H1 (cell line): ENCODE results near the gene DCANP1. TPM values are rescaled to one million over a fixed set of nuclear protein-coding genes. Genes with fewer than 3 reads are reported as not detected.

Source experiments
- CTCF ChIA-PET: fragments of 300-600 bp; sonication (Branson Sonifier 250); formaldehyde crosslinking; loops from one replicate; lab custom pipeline; 2021; ENCODE audit not compliant: partially characterized antibody; lab: Charles Lee
- POLR2A ChIA-PET: fragments of 300-600 bp; sonication (Branson Sonifier 250); formaldehyde crosslinking; loops from one replicate; lab custom pipeline; 2021; ENCODE audit warnings: inconsistent platforms; ENCODE audit not compliant: partially characterized antibody; lab: Charles Lee
- DNase-seq, 2 experiments: peaks; one replicate each; pipeline versions ENCODE4 v3.0.0 to v3.0.0-alpha.2; 2010 to 2022; ENCODE audit warnings: low spot score in 2 of 2, low read depth in 1 of 2, mixed read lengths in 1 of 2
- FAIRE-seq: peaks from 2 replicates; lab custom pipeline; 2011; peaks lifted over from hg19 to GRCh38; lab: Jason Lieb, UNC
- H2AFZ ChIP-seq: 2 replicates; pipeline ENCODE4 v1.8.1; 2012; ENCODE audit warnings: low read length, inconsistent platforms
- H2AK5ac ChIP-seq: 2 replicates; pipeline ENCODE4 v1.6.1; 2013; ENCODE audit warnings: low read depth, low read length
- H2BK120ac ChIP-seq: replicated peaks from 2 replicates; pipeline ENCODE3; 2013; ENCODE audit warnings: low read depth, low read length, inconsistent platforms
- H2BK12ac ChIP-seq: 2 replicates; pipeline ENCODE4 v1.6.1; 2013; ENCODE audit warnings: low read depth, low read length
- H2BK15ac ChIP-seq: 2 replicates; pipeline ENCODE4 v1.6.1; 2013; ENCODE audit warnings: low read length
- H2BK20ac ChIP-seq: 2 replicates; pipeline ENCODE4 v1.6.1; 2013; ENCODE audit warnings: low read length
- H2BK5ac ChIP-seq: 2 replicates; pipeline ENCODE4 v1.6.1; 2013; ENCODE audit warnings: low read depth, low read length
- H3K14ac ChIP-seq: 2 replicates; pipeline ENCODE4 v1.6.1; 2013; ENCODE audit warnings: inconsistent platforms; ENCODE audit not compliant: insufficient read length
- H3K18ac ChIP-seq: 2 replicates; pipeline ENCODE4 v1.6.1; 2013; ENCODE audit warnings: low read length; ENCODE audit errors: extremely low read depth
- H3K23ac ChIP-seq: 2 replicates; pipeline ENCODE4 v1.6.1; 2013; ENCODE audit warnings: inconsistent platforms; ENCODE audit not compliant: insufficient read length
- H3K23me2 ChIP-seq: 2 replicates; pipeline ENCODE4 v1.6.1; 2013; ENCODE audit warnings: low read depth, low read length
- H3K27ac ChIP-seq: 2 replicates; pipeline ENCODE4 v1.6.1; 2011; ENCODE audit warnings: low read depth, low read length, inconsistent platforms
- H3K27me3 ChIP-seq, 4 experiments: replicated peaks in 1 of 4; 1 replicate in 1 of 4; 2 replicates in 3 of 4; pipeline versions ENCODE4 v1.6.1 to v1.8.1; 2011 to 2013; ENCODE audit warnings: low read length in 3 of 4, mild to moderate bottlenecking in 3 of 4, inconsistent platforms in 2 of 4, mixed read lengths in 2 of 4, moderate library complexity in 1 of 4; ENCODE audit not compliant: control insufficient read depth in 3 of 4, insufficient read depth in 3 of 4; ENCODE audit errors: extremely low read depth in 1 of 4
- H3K36me3 ChIP-seq, 4 experiments: 2 replicates each; pipeline versions ENCODE4 v1.6.1 to v1.8.1; 2011 to 2013; ENCODE audit warnings: mild to moderate bottlenecking in 4 of 4, low read length in 3 of 4, moderate library complexity in 2 of 4, control low read depth in 1 of 4, inconsistent platforms in 1 of 4; ENCODE audit not compliant: insufficient read depth in 4 of 4, control insufficient read depth in 2 of 4
- H3K4ac ChIP-seq: replicated peaks from 2 replicates; pipeline ENCODE3; 2013; ENCODE audit warnings: low read length, low read depth, mixed read lengths, inconsistent platforms; ENCODE audit not compliant: insufficient read length
- H3K4me1 ChIP-seq, 4 experiments: replicated peaks in 1 of 4; 1 replicate in 1 of 4; 2 replicates in 3 of 4; pipeline versions ENCODE4 v1.6.1 to v1.8.1; 2011 to 2013; ENCODE audit warnings: low read length in 3 of 4, inconsistent platforms in 2 of 4, mixed read lengths in 1 of 4; ENCODE audit not compliant: insufficient read depth in 4 of 4, control insufficient read depth in 3 of 4
- H3K4me2 ChIP-seq, 2 experiments: 2 replicates each; pipeline versions ENCODE4 v1.6.1 to v1.8.1; 2011 to 2013; ENCODE audit warnings: low read depth in 2 of 2, low read length in 2 of 2, control low read depth in 1 of 2, inconsistent platforms in 1 of 2, mild to moderate bottlenecking in 1 of 2; ENCODE audit not compliant: insufficient read depth in 1 of 2
- H3K4me3 ChIP-seq, 4 experiments: fragments of 200-600, 300-600 bp in 1 of 4; sonication (generic), shearing (Covaris generic), sonication (Bioruptor Twin) in 1 of 4; 2 replicates each; pipeline versions ENCODE4 v1.5.1 to v1.8.1; 2011 to 2016; ENCODE audit warnings: low read length in 4 of 4, low read depth in 3 of 4, control low read depth in 2 of 4, inconsistent platforms in 2 of 4, mild to moderate bottlenecking in 2 of 4, mixed read lengths in 1 of 4, moderate library complexity in 1 of 4; ENCODE audit not compliant: insufficient read depth in 2 of 4; ENCODE audit errors: extremely low read depth in 1 of 4
- H3K56ac ChIP-seq: replicated peaks from 2 replicates; pipeline ENCODE3; 2013; ENCODE audit warnings: low read depth, mild to moderate bottlenecking, mixed read lengths, low read length, inconsistent platforms; ENCODE audit not compliant: insufficient read length
- H3K79me1 ChIP-seq: 2 replicates; pipeline ENCODE4 v1.6.1; 2013; ENCODE audit warnings: low read depth, low read length, control low read depth
- H3K79me2 ChIP-seq, 2 experiments: 2 replicates each; pipeline versions ENCODE4 v1.6.1 to v1.8.1; 2012 to 2013; ENCODE audit warnings: low read length in 2 of 2, mild to moderate bottlenecking in 2 of 2, inconsistent platforms in 1 of 2; ENCODE audit not compliant: insufficient read depth in 2 of 2, control insufficient read depth in 1 of 2
- H3K9ac ChIP-seq, 4 experiments: replicated peaks in 1 of 4; 1 replicate in 1 of 4; 2 replicates in 3 of 4; pipeline versions ENCODE4 v1.6.1 to v1.8.1; 2011 to 2013; ENCODE audit warnings: low read depth in 3 of 4, low read length in 3 of 4, control low read depth in 2 of 4, mild to moderate bottlenecking in 2 of 4, moderate library complexity in 2 of 4, inconsistent platforms in 1 of 4; ENCODE audit errors: extremely low read depth in 1 of 4
- H3K9me3 ChIP-seq, 2 experiments: 2 replicates each; pipeline versions ENCODE4 v1.6.1 to v1.8.1; 2012 to 2013; ENCODE audit warnings: mild to moderate bottlenecking in 2 of 2, moderate library complexity in 2 of 2, control low read depth in 1 of 2, inconsistent platforms in 1 of 2, low read depth in 1 of 2, low read length in 1 of 2, mixed read lengths in 1 of 2; ENCODE audit not compliant: insufficient read depth in 2 of 2
- H4K20me1 ChIP-seq, 2 experiments: replicated peaks in 1 of 2; 2 replicates each; pipeline versions ENCODE3 to v1.8.1; 2011 to 2013; ENCODE audit warnings: inconsistent platforms in 2 of 2, low read length in 2 of 2, mild to moderate bottlenecking in 1 of 2; ENCODE audit not compliant: insufficient read depth in 2 of 2, control insufficient read depth in 1 of 2
- H4K5ac ChIP-seq: 2 replicates; pipeline ENCODE4 v1.6.1; 2013; ENCODE audit warnings: low read length, low read depth, mixed read lengths, inconsistent platforms; ENCODE audit not compliant: insufficient read length
- H4K8ac ChIP-seq: 2 replicates; pipeline ENCODE4 v1.8.0; 2013; ENCODE audit warnings: mild to moderate bottlenecking, moderate library complexity, low read length, inconsistent platforms; ENCODE audit not compliant: insufficient read depth; ENCODE audit errors: extremely low read depth
- H4K91ac ChIP-seq: replicated peaks from 2 replicates; pipeline ENCODE3; 2013; ENCODE audit warnings: low read length, mixed read lengths, inconsistent platforms; ENCODE audit not compliant: insufficient read length
- CBX5 ChIP-seq: fragments of 300-800, 300-1000 bp; sonication (generic); IDR thresholded peaks from 2 replicates; pipeline ENCODE4 v1.7.1; 2016; ENCODE audit warnings: antibody characterized with exemption, low read length, low read depth
- CHD1 ChIP-seq: IDR thresholded peaks from 2 replicates; pipeline ENCODE4 v1.6.1; 2012; ENCODE audit warnings: low read depth, low read length, improper control_type of control experiment
- EZH2 ChIP-seq: fragments of 200-600 bp; sonication (generic); IDR thresholded peaks from 2 replicates; pipeline ENCODE4 v1.7.1; 2012; ENCODE audit warnings: low read depth, mild to moderate bottlenecking, moderate library complexity, low read length, inconsistent platforms; ENCODE audit not compliant: severe bottlenecking
- HDAC2 ChIP-seq, 2 experiments: fragments of 300-600 bp in 1 of 2; sonication (generic) in 1 of 2; IDR thresholded peaks; 2 replicates each; pipeline ENCODE4 v1.6.1; 2011 to 2012; ENCODE audit warnings: low read depth in 2 of 2, low read length in 2 of 2, mild to moderate bottlenecking in 2 of 2, moderate library complexity in 2 of 2, borderline replicate concordance in 1 of 2, inconsistent platforms in 1 of 2
- MAFK ChIP-seq: IDR thresholded peaks from 2 replicates; pipeline ENCODE4 v1.6.1; 2012; ENCODE audit warnings: low read depth, mild to moderate bottlenecking, improper control_type of control experiment, low read length
- POU5F1 ChIP-seq: IDR thresholded peaks from 2 replicates; pipeline ENCODE4 v1.6.1; 2011; ENCODE audit warnings: low read depth, mild to moderate bottlenecking, low read length, moderate library complexity
- RFX5 ChIP-seq: IDR thresholded peaks from 2 replicates; pipeline ENCODE4 v1.6.1; 2011; ENCODE audit warnings: low read depth, low read length, improper control_type of control experiment, borderline replicate concordance
- SRF ChIP-seq: IDR thresholded peaks from 2 replicates; pipeline ENCODE4 v1.6.1; 2011; ENCODE audit warnings: mild to moderate bottlenecking, low read depth, low read length, moderate library complexity
- TAF7 ChIP-seq: optimal IDR thresholded peaks from 2 replicates; pipeline ENCODE3; 2011; ENCODE audit warnings: low read depth, mild to moderate bottlenecking, inconsistent platforms, low read length, moderate library complexity, borderline replicate concordance
- WGBS, 2 experiments: shearing (Covaris generic) in 1 of 2; methylation state at CpG; one replicate each; pipeline versions ENCODE4 v1.1.6 to v1.1.7; 2013 to 2015; ENCODE audit warnings: low lambda C conversion rate in 2 of 2, mixed read lengths in 2 of 2, inconsistent platforms in 1 of 2, low coverage in 1 of 2, missing lambda C conversion rate in 1 of 2; ENCODE audit not compliant: insufficient replicate concordance in 2 of 2, insufficient coverage in 1 of 2, insufficient read length in 1 of 2; ENCODE audit errors: extremely low coverage in 1 of 2, missing lambda C conversion rate in 1 of 2; 5-methylcytosine and 5-hydroxymethylcytosine counted together
- polyA plus RNA-seq, 7 experiments: library from polyadenylated mRNA; depleted of rRNA in 3 of 7; stranded (reverse) in 5 of 7; unstranded in 2 of 7; fragments of >200 nt in 5 of 7; fragments of 200-250 nt in 2 of 7; gene quantifications; 1 replicate in 5 of 7; 2 replicates in 1 of 7; 4 replicates in 1 of 7; pipeline versions ENCODE4 v1.2.1 to v1.2.3, GENCODE V29; 2011 to 2013; ENCODE audit warnings: missing spikeins in 2 of 7, mixed read lengths in 2 of 7
- total RNA-seq: library from RNA; stranded (reverse); fragmentation: NEBNext Ultra II Directional; extraction: Animal tissue kit (Norgen Biotek cat#: 25700); gene quantifications from 2 replicates; pipeline ENCODE4 v1.2.1, GENCODE V29; 2021
- TF ChIP-seq, protein P1 (sequence below): IDR thresholded peaks from 2 replicates; pipeline ENCODE4 v1.6.1; 2012; ENCODE audit warnings: inconsistent platforms
- TF ChIP-seq, protein P2 (sequence below), 3 experiments: IDR thresholded peaks; 1 replicate in 2 of 3; 2 replicates in 1 of 3; pipeline versions ENCODE4 v1.5.1 to v1.6.1; 2011; ENCODE audit warnings: low read length in 3 of 3, mild to moderate bottlenecking in 3 of 3, inconsistent platforms in 2 of 3, low read depth in 1 of 3, moderate library complexity in 1 of 3; ENCODE audit not compliant: insufficient read depth in 1 of 3; ENCODE audit errors: control extremely low read depth in 1 of 3

DCANP1 gene
- total and polyA plus RNA-seq, 2 of the 8 experiments (the other 6 are each of a cell fraction or from before 2014, with no cell fraction given): not detected

DNA sequence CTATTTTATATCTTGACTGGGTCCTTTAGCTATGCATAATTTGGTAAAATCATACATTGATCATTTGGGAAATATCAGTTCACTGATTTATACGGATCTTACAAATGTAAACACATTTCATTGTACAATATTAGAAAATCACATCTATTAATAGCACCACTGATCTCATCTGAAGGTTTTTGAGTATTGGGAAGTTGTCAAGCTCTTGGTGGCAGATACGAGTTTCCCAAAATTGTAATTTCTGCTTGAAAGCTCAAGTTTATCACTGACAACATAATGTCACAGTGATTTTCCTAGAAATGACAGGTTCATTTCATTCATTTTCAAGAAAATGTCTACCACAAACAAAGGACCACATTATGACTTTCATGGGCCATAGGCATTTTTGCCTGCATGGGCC lies 45.1 kb downstream of the DCANP1 start:
- peaks cover 0 to 6% of the 10 kb centered on the region in 2 experiments; a peak in 2 of 4 replicates for H3K79me2 ChIP-seq
- no peak overlapping the region for H2BK5ac ChIP-seq
- H3K23me2 ChIP-seq: peaks cover 14% of the 10 kb centered on the region
- no peak overlapping the region for H3K56ac ChIP-seq
- H2BK20ac ChIP-seq: no peak overlapping the region
- no peak overlapping the region for H3K4ac ChIP-seq
- no peak overlapping the region for H2BK120ac ChIP-seq
- H3K14ac ChIP-seq: no peak overlapping the region
- H3K9ac ChIP-seq: no peak overlapping the region
- no peak for DNase-seq
- no peak for FAIRE-seq
- H3K4me1 ChIP-seq: peaks cover 7 to 18% (median 9%) of the 10 kb centered on the region in 4 experiments
- no peak overlapping the region for H2AFZ ChIP-seq
- H3K9me3 ChIP-seq: no peaks in the 10 kb centered on the region; a peak in 1 of 4 replicates
- no peaks in the 10 kb centered on the region for H3K79me1 ChIP-seq
- no peak overlapping the region for H2BK12ac ChIP-seq
- no peak overlapping the region for H3K4me2 ChIP-seq
- ChIA-PET POLR2A (no interaction called here), CTCF (interaction anchor here (1.1 to 4.2 kb wide), 3 partner anchors 21 to 33 kb away, joined by 3 to 32 read pairs (median 4); no protein-coding TSS in a partner anchor)
- no peak overlapping the region for H3K4me3 ChIP-seq
- H2BK15ac ChIP-seq: no peak overlapping the region
- no peak overlapping the region for H3K18ac ChIP-seq
- peaks cover 6 to 28% (median 27%) of the 10 kb centered on the region in 4 experiments for H3K27me3 ChIP-seq
- no peak overlapping the region for H3K27ac ChIP-seq
- WGBS, 2 experiments: 82% methylated on average over 2 of the region's 2 CpGs; no CpG with 5 or more reads in 1 of the 2 experiments
- H4K20me1 ChIP-seq: peaks cover under 1 to 6% of the 10 kb centered on the region in 2 experiments
- H4K8ac ChIP-seq: no peak overlapping the region
- no peak overlapping the region for H4K5ac ChIP-seq
- H3K36me3 ChIP-seq: no peaks in the 10 kb centered on the region
- no peak overlapping the region for H2AK5ac ChIP-seq
- H4K91ac ChIP-seq: no peak overlapping the region
- no peak overlapping the region for H3K23ac ChIP-seq
- TF ChIP-seq TAF7 (no peak), HDAC2 (IDR thresholded peaks at IDR 0.05; ENCODE audit: borderline replicate concordance in 1 of 2, low read depth in 2 of 2, low read length in 2 of 2) (no peak), SRF (no peak), CHD1 (no peak), POU5F1 (no peak), CBX5 (no peak), RFX5 (no peak), MAFK (no peak), EZH2 (no peak)
- TF ChIP-seq, protein P1, sequence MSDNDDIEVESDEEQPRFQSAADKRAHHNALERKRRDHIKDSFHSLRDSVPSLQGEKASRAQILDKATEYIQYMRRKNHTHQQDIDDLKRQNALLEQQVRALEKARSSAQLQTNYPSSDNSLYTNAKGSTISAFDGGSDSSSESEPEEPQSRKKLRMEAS: no peak
- TF ChIP-seq, protein P2, sequence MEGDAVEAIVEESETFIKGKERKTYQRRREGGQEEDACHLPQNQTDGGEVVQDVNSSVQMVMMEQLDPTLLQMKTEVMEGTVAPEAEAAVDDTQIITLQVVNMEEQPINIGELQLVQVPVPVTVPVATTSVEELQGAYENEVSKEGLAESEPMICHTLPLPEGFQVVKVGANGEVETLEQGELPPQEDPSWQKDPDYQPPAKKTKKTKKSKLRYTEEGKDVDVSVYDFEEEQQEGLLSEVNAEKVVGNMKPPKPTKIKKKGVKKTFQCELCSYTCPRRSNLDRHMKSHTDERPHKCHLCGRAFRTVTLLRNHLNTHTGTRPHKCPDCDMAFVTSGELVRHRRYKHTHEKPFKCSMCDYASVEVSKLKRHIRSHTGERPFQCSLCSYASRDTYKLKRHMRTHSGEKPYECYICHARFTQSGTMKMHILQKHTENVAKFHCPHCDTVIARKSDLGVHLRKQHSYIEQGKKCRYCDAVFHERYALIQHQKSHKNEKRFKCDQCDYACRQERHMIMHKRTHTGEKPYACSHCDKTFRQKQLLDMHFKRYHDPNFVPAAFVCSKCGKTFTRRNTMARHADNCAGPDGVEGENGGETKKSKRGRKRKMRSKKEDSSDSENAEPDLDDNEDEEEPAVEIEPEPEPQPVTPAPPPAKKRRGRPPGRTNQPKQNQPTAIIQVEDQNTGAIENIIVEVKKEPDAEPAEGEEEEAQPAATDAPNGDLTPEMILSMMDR (IDR thresholded peaks at IDR 0.05; ENCODE audit: control extremely low read depth in 1 of 3, insufficient read depth in 1 of 3, low read depth in 1 of 3, low read length in 3 of 3): no peak
